Activated CD4-positive, alpha-beta T cell treated with anti-CD3 and anti-CD28 coated beads, Interleukin-2, amount 10 ng/mL, durations not matched to agents 7 days and 5 days (primary cell): ENCODE data around the gene CCDC186. TPM values are rescaled to one million over a fixed set of nuclear protein-coding genes. Genes with fewer than 3 reads are reported as not detected.

Experiments used
- CTCF ChIA-PET: fragments of 350-600 bp; sonication (Branson Sonifier 250); formaldehyde crosslinking; loops from one replicate; lab custom pipeline; 2021; ENCODE audit warnings: antibody characterized with exemption; lab: Charles Lee
- POLR2A ChIA-PET: fragments of 350-600 bp; sonication (Branson Sonifier 250); formaldehyde crosslinking; loops from one replicate; lab custom pipeline; 2021; ENCODE audit warnings: antibody characterized with exemption; lab: Charles Lee
- DNase-seq: peaks from one replicate; pipeline ENCODE4 v3.0.0-alpha.2; 2020
- H3K27ac Mint-ChIP-seq: one replicate; pipeline ENCODE4 v1.8.0; 2021; ENCODE audit warnings: mild to moderate bottlenecking, moderate library complexity, mixed read lengths
- H3K27me3 Mint-ChIP-seq: one replicate; pipeline ENCODE4 v1.8.0; 2021; ENCODE audit warnings: mixed read lengths
- H3K36me3 Mint-ChIP-seq: one replicate; pipeline ENCODE4 v1.8.0; 2021; ENCODE audit warnings: low read depth, mixed read lengths
- H3K4me1 Mint-ChIP-seq: one replicate; pipeline ENCODE4 v1.8.0; 2021; ENCODE audit warnings: mixed read lengths
- H3K4me3 Mint-ChIP-seq: one replicate; pipeline ENCODE4 v1.8.0; 2021; ENCODE audit warnings: mild to moderate bottlenecking, moderate library complexity, mixed read lengths
- H3K9me3 Mint-ChIP-seq: one replicate; pipeline ENCODE4 v1.8.0; 2021; ENCODE audit warnings: mixed read lengths
- total RNA-seq, 2 experiments: library from RNA; stranded (reverse); gene quantifications; one replicate each; pipeline ENCODE4 v1.2.3, GENCODE V29; 2021

CCDC186 gene
- total RNA-seq, 2 experiments from 2014 or later: 16.0 to 18.6 TPM

- H3K27me3 Mint-ChIP-seq: peaks cover 59% of the 10 kb centered on the region
- H3K27ac Mint-ChIP-seq: no peak overlapping the region
- H3K4me3 Mint-ChIP-seq: no peak overlapping the region
- no peaks in the 10 kb centered on the region for H3K9me3 Mint-ChIP-seq
- H3K36me3 Mint-ChIP-seq: no peaks in the 10 kb centered on the region
- DNase-seq: no peak
- CTCF ChIA-PET: no interaction called here
- H3K4me1 Mint-ChIP-seq: no peaks in the 10 kb centered on the region
- POLR2A ChIA-PET: no interaction called here
Measured at GRCh38 chr10:114188900-114189299, 14.9 kb upstream of the CCDC186 start.

- no peak overlapping the region for H3K27ac Mint-ChIP-seq
- no peaks in the 10 kb centered on the region for H3K36me3 Mint-ChIP-seq
- POLR2A ChIA-PET: no interaction called here
- H3K4me3 Mint-ChIP-seq: no peak overlapping the region
- no peak for DNase-seq
- H3K27me3 Mint-ChIP-seq: peaks cover 50% of the 10 kb centered on the region
- CTCF ChIA-PET: no interaction called here
- no peaks in the 10 kb centered on the region for H3K4me1 Mint-ChIP-seq
- H3K9me3 Mint-ChIP-seq: no peaks in the 10 kb centered on the region
Measured at GRCh38 chr10:114188001-114188400, 14.0 kb upstream of the CCDC186 start.

GRCh38 chr10:114184276-114184675 lies 10.3 kb upstream of the CCDC186 start:
- no peak overlapping the region for H3K4me3 Mint-ChIP-seq
- H3K27me3 Mint-ChIP-seq: peaks cover 25% of the 10 kb centered on the region
- POLR2A ChIA-PET: no interaction called here
- no peaks in the 10 kb centered on the region for H3K36me3 Mint-ChIP-seq
- no peaks in the 10 kb centered on the region for H3K9me3 Mint-ChIP-seq
- DNase-seq: no peak
- no peak overlapping the region for H3K27ac Mint-ChIP-seq
- CTCF ChIA-PET: no interaction called here
- no peaks in the 10 kb centered on the region for H3K4me1 Mint-ChIP-seq

GRCh38 chr10:114183563-114183962 lies 9.6 kb upstream of the CCDC186 start:
- H3K9me3 Mint-ChIP-seq: no peaks in the 10 kb centered on the region
- ChIA-PET CTCF (interaction anchor here (0.6 kb wide), 1 partner anchor 1137 kb away, joined by 3 read pairs; no protein-coding TSS in a partner anchor), POLR2A (no interaction called here)
- DNase-seq: no peak
- H3K4me3 Mint-ChIP-seq: no peak overlapping the region
- no peak overlapping the region for H3K27ac Mint-ChIP-seq
- H3K4me1 Mint-ChIP-seq: no peaks in the 10 kb centered on the region
- no peaks in the 10 kb centered on the region for H3K36me3 Mint-ChIP-seq
- peaks cover 23% of the 10 kb centered on the region for H3K27me3 Mint-ChIP-seq

GRCh38 chr10:114181971-114182370 lies 8.0 kb upstream of the CCDC186 start:
- Mint-ChIP-seq H3K27me3 (peaks cover 16% of the 10 kb centered on the region), H3K27ac (no peak overlapping the region), H3K36me3 (no peaks in the 10 kb centered on the region), H3K9me3 (no peaks in the 10 kb centered on the region), H3K4me3 (no peak overlapping the region), H3K4me1 (no peaks in the 10 kb centered on the region)
- CTCF ChIA-PET: no interaction called here
- POLR2A ChIA-PET: no interaction called here
- DNase-seq: no peak

GRCh38 chr10:114180937-114181336 lies 6.9 kb upstream of the CCDC186 start:
- CTCF ChIA-PET: interaction anchor here (0.8 kb wide), 1 partner anchor 26 kb away, joined by 3 read pairs; no protein-coding TSS in a partner anchor
- Mint-ChIP-seq H3K36me3 (no peaks in the 10 kb centered on the region), H3K4me3 (no peak overlapping the region), H3K27ac (no peak overlapping the region), H3K4me1 (peaks cover 3% of the 10 kb centered on the region), H3K9me3 (no peaks in the 10 kb centered on the region), H3K27me3 (peaks cover 18% of the 10 kb centered on the region)
- no peak for DNase-seq
- POLR2A ChIA-PET: no interaction called here

GRCh38 chr10:114179747-114180146 lies 5.7 kb upstream of the CCDC186 start:
- CTCF ChIA-PET: interaction anchor here (0.6 to 1.1 kb wide), 2 partner anchors 24 to 213 kb away, joined by 3 read pairs; no protein-coding TSS in a partner anchor
- no peak overlapping the region for H3K4me3 Mint-ChIP-seq
- no peak for DNase-seq
- peaks cover 20% of the 10 kb centered on the region for H3K27me3 Mint-ChIP-seq
- H3K27ac Mint-ChIP-seq: no peak overlapping the region
- H3K36me3 Mint-ChIP-seq: no peaks in the 10 kb centered on the region
- no peaks in the 10 kb centered on the region for H3K9me3 Mint-ChIP-seq
- POLR2A ChIA-PET: no interaction called here
- H3K4me1 Mint-ChIP-seq: peaks cover 10% of the 10 kb centered on the region

GRCh38 chr10:114179148-114179547 lies 5.1 kb upstream of the CCDC186 start, which contains the start of gene TDRD1:
Gene TDRD1, plus strand, starts transcription at chr10:114179353. Its CDS starts 8,479 bp downstream, at chr10:114187832.
- no peak for DNase-seq
- ChIA-PET CTCF (interaction anchor here (0.6 kb wide), 2 partner anchors 30 to 976 kb away, joined by 4 read pairs; no protein-coding TSS in a partner anchor), POLR2A (no interaction called here)
- Mint-ChIP-seq H3K27ac (no peak within 1 kb of the TSS), H3K4me1 (peaks cover 12% of the 10 kb centered on the region), H3K9me3 (no peaks in the 10 kb centered on the region), H3K27me3 (peaks cover 17% of the 10 kb centered on the region), H3K36me3 (no peaks in the 10 kb centered on the region), H3K4me3 (no peak within 1 kb of the TSS)

- Mint-ChIP-seq H3K27me3 (peaks cover 16% of the 10 kb centered on the region), H3K4me1 (peaks cover 31% of the 10 kb centered on the region), H3K4me3 (no peak overlapping the region), H3K36me3 (peaks cover 4% of the 10 kb centered on the region), H3K9me3 (no peaks in the 10 kb centered on the region), H3K27ac (peak overlapping the region; percentile 43)
- POLR2A ChIA-PET: no interaction called here
- CTCF ChIA-PET: no interaction called here
- no peak for DNase-seq
Measured at GRCh38 chr10:114176511-114176910, 2.5 kb upstream of the CCDC186 start.

GRCh38 chr10:114175667-114176066 lies 1.7 kb upstream of the CCDC186 start:
- DNase-seq: no peak
- CTCF ChIA-PET: no interaction called here
- H3K4me3 Mint-ChIP-seq: peak overlapping the region; percentile 29
- H3K27me3 Mint-ChIP-seq: peaks cover 16% of the 10 kb centered on the region
- H3K36me3 Mint-ChIP-seq: peaks cover 6% of the 10 kb centered on the region
- peaks cover 34% of the 10 kb centered on the region for H3K4me1 Mint-ChIP-seq
- no peak overlapping the region for H3K27ac Mint-ChIP-seq
- H3K9me3 Mint-ChIP-seq: no peaks in the 10 kb centered on the region
- POLR2A ChIA-PET: no interaction called here

- Mint-ChIP-seq H3K4me3 (peak overlapping the region; percentile 90), H3K27me3 (peaks cover 16% of the 10 kb centered on the region), H3K27ac (peak overlapping the region; percentile 77), H3K4me1 (peaks cover 34% of the 10 kb centered on the region), H3K9me3 (peaks cover 1% of the 10 kb centered on the region), H3K36me3 (peaks cover 11% of the 10 kb centered on the region)
- ChIA-PET CTCF (no interaction called here), POLR2A (interaction anchor here (0.8 kb wide), 1 partner anchor 1507 kb away, joined by 3 read pairs; no protein-coding TSS in a partner anchor)
- no peak for DNase-seq
Measured at GRCh38 chr10:114174695-114175188, 739 bp upstream of the CCDC186 start.

GRCh38 chr10:114173603-114173920 lies 441 bp downstream of the CCDC186 start:
- ChIA-PET CTCF (no interaction called here), POLR2A (no interaction called here)
- Mint-ChIP-seq H3K27ac (peak overlapping the region; percentile 96), H3K4me3 (peak overlapping the region; percentile 90), H3K4me1 (peaks cover 35% of the 10 kb centered on the region), H3K27me3 (peaks cover 16% of the 10 kb centered on the region), H3K9me3 (peaks cover 9% of the 10 kb centered on the region), H3K36me3 (peaks cover 21% of the 10 kb centered on the region)
- no peak for DNase-seq

GRCh38 chr10:114172776-114173602 lies 1.0 kb downstream of the CCDC186 start:
- Mint-ChIP-seq H3K27me3 (peaks cover 16% of the 10 kb centered on the region), H3K4me1 (peaks cover 36% of the 10 kb centered on the region), H3K27ac (peak overlapping the region; percentile 96), H3K36me3 (peaks cover 24% of the 10 kb centered on the region), H3K4me3 (peak overlapping the region; percentile 90), H3K9me3 (peaks cover 12% of the 10 kb centered on the region)
- CTCF ChIA-PET: no interaction called here
- POLR2A ChIA-PET: no interaction called here
- no peak for DNase-seq
